Mucosa of descending colon (tissue), 3 donors: ENCODE data around the gene BNC2. TPM values are rescaled to one million over a fixed set of nuclear protein-coding genes. Genes with fewer than 3 reads are reported as not detected.
A peak's percentile ranks its signal among the peaks of the same experiment; 100 is the strongest.

Experiments used
- ATAC-seq: fragments of 200-7000 bp; cut with Tn5 transposase; one replicate; pipeline ENCODE4 v1.9.1; 2020; ENCODE audit warnings: mild to moderate bottlenecking, moderate library complexity
- DNase-seq, 3 donors: peaks; one replicate each; pipeline ENCODE4 v3.0.0-alpha.2; 2020
- H3K36me3 ChIP-seq: fragments of 200-600 bp; one replicate; pipeline ENCODE4 v1.8.0; 2021; ENCODE audit warnings: low read depth, mild to moderate bottlenecking
- H3K4me1 ChIP-seq: fragments of 200-600 bp; one replicate; pipeline ENCODE4 v1.8.0; 2021; ENCODE audit warnings: low read depth, mild to moderate bottlenecking
- H3K4me3 ChIP-seq: fragments of 200-600 bp; one replicate; pipeline ENCODE4 v1.8.0; 2021; ENCODE audit warnings: mild to moderate bottlenecking
- H3K9me3 ChIP-seq: fragments of 200-600 bp; one replicate; pipeline ENCODE4 v1.8.0; 2021; ENCODE audit warnings: mild to moderate bottlenecking
- intact Hi-C, 2 donors: fragments of 100-400 bp; cut with DNase I in 1 of 2; cut with micrococcal nuclease in 1 of 2; formaldehyde crosslinking; loops; one replicate each; pipeline versions ENCODE4 v1.11.0 to v1.11.1; 2022; cut with DNase I, micrococcal nuclease
- total RNA-seq, 3 donors: library from RNA; stranded (reverse); fragmentation: NEBNext Ultra II Directional in 2 of 3; extraction: Animal tissue kit (Norgen Biotek cat#: 25700) in 2 of 3; gene quantifications; one replicate each; pipeline versions ENCODE4 v1.2.1 to v1.2.4, GENCODE V29; 2021 to 2023
- TF ChIP-seq, protein P1 (sequence below): fragments of 200-600 bp; IDR thresholded peaks from one replicate; pipeline ENCODE4 v1.8.0; 2022; ENCODE audit warnings: antibody characterized with exemption, mild to moderate bottlenecking
- donor health status: DM: no; HTN: no; CAD: no; lungs with moderate emphysema.
- donor health status: DM: no; HTN: no; CAD: no.
- donor health status: DM: no; HTN: yes; CAD: no.

Gene BNC2
- total RNA-seq, 3 donors from 2014 or later, result 8.2 to 192 (median 12.0) TPM

DNA sequence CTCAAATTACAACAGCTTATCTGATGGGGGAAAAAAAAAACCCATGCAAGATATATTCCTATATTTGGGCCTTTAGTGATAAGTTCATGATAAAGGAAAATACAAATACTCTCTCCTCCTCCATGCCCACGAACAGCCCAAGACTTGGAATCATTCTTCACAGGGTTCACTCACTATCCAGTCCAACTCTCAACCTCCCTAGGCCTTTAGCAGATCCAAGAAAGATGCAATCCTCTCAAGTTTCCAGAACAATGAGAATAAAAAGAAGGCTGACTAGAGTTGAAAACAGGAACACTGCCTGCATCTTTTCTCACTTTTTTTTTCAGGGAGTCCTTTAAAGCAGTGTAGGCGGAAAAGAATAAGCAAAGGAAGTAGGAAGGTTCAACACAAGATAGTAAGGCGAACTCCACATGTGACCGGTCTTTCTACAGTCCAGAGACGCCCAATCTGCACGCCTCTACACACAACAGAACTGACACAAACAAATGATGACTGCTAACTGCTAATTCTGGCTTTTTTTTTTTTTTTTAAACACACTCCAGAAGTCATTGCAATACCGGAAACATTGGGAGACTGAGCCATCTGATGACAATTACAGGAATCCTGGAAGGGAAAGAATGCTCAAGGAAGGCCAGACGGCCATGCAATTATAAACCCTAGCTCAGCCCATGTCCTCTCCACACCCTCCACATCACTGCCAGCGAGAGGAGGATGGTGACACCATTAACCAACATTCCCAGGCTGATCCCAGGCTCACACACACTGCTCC, 75.4 kb downstream of the BNC2 start:
- H3K36me3 ChIP-seq, result no peaks in the 10 kb centered on the region
- ATAC-seq (peak; percentile 56), DNase-seq (peak in 1 of 3 donors; percentile 20)
- no peaks in the 10 kb centered on the region for H3K9me3 ChIP-seq
- TF ChIP-seq, protein P1, sequence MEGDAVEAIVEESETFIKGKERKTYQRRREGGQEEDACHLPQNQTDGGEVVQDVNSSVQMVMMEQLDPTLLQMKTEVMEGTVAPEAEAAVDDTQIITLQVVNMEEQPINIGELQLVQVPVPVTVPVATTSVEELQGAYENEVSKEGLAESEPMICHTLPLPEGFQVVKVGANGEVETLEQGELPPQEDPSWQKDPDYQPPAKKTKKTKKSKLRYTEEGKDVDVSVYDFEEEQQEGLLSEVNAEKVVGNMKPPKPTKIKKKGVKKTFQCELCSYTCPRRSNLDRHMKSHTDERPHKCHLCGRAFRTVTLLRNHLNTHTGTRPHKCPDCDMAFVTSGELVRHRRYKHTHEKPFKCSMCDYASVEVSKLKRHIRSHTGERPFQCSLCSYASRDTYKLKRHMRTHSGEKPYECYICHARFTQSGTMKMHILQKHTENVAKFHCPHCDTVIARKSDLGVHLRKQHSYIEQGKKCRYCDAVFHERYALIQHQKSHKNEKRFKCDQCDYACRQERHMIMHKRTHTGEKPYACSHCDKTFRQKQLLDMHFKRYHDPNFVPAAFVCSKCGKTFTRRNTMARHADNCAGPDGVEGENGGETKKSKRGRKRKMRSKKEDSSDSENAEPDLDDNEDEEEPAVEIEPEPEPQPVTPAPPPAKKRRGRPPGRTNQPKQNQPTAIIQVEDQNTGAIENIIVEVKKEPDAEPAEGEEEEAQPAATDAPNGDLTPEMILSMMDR, result no peak
- no peaks in the 10 kb centered on the region for H3K4me1 ChIP-seq
- intact Hi-C loops, result no loop called here
- no peak overlapping the region for H3K4me3 ChIP-seq

DNA sequence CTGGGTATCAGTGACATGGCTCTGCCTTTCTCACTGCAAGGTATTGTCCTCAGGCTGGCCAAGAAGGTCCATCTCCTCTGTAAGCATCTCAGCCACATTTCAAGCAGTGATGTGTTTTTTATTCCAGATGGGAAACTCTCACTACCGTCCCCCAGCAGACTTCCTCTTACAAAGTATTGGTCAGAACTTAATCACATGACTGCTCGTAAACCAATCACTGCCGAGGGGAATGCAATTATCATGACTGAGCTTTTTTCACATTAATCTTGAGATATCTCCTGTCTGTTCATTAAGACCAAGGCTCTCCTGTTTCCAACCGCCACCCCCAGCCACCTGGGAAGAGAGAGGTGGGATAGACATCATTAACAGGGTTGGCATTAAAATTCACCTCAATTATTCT, 76.4 kb downstream of the BNC2 start:
- H3K4me3 ChIP-seq, result no peak overlapping the region
- DNase-seq, result no peak
- ATAC-seq, result no peak
- H3K4me1 ChIP-seq, result no peaks in the 10 kb centered on the region
- no peaks in the 10 kb centered on the region for H3K36me3 ChIP-seq
- TF ChIP-seq, protein P1, result no peak
- intact Hi-C loops, result no loop called here
- H3K9me3 ChIP-seq, result no peaks in the 10 kb centered on the region

DNA sequence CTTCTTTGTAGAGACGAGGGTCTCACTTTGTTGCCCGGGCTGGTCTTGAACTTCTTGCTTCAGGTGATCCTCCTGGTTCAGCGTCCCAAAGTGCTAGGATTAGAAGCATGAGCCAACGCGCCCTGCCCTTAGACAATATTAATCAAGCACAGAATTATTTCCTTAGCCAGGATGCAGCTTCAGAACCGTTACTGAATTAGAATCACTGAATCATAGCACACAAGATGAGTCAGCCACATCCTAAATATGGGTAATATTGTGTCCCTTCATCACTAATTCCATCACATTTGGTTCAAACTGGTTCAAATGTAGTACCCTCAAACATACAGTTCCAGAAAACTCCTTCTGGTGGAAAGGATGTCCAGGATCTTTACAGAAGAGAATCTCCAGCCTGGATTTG, 82.7 kb downstream of the BNC2 start:
- ATAC-seq (no peak), DNase-seq (no peak)
- intact Hi-C loops, result no loop called here
- no peaks in the 10 kb centered on the region for H3K4me1 ChIP-seq
- H3K36me3 ChIP-seq, result no peaks in the 10 kb centered on the region
- H3K9me3 ChIP-seq, result no peaks in the 10 kb centered on the region
- H3K4me3 ChIP-seq, result no peak overlapping the region
- TF ChIP-seq, protein P1, result no peak

DNA sequence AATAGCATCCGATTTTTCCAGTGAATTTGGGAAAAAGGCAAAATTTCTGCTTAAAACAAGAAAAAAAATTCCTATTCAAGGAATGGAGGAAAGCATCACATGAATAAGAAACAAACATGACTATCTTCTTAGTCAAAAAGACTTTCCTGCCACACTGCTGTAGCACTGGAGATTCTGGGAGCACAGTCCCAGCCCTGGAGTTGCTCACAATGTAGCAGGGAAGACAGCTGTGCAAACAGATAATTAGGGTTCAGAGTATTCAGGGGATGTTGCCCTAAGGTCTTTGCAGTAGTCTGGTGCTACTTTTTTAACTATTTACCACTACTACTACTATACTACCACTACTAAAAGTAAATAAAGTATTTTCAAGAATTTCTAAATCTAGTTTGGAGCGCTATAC, 86.5 kb downstream of the BNC2 start:
- TF ChIP-seq, protein P1, result no peak

DNA sequence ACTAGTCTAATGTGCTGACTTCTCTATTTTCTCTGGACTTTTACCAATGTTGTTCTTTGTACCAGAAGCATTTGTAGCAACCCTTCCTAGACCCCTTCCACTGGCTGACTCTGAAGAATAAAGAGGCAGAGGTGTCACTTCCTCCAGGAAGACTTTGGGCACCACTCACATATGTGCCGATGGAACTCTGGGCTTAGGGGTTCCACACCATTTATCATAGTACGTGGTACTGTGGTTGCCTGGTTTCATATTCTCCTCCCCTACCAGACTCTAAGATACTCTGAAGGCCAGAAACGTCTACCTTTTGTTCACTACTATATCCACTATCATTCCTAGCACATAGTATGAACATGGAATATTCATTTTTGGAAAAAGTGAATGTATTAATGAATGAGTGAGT, 88.0 kb downstream of the BNC2 start:
- intact Hi-C loops, result no loop called here
- Histone ChIP-seq H3K4me3 (no peak overlapping the region), H3K4me1 (no peaks in the 10 kb centered on the region), H3K36me3 (no peaks in the 10 kb centered on the region), H3K9me3 (no peaks in the 10 kb centered on the region)
- TF ChIP-seq, protein P1, result no peak
- no peak for DNase-seq
- no peak for ATAC-seq

More for the DNA sequence above, 86.5 kb downstream of the BNC2 start:
- ATAC-seq, result no peak
- Histone ChIP-seq H3K9me3 (no peaks in the 10 kb centered on the region), H3K4me1 (no peaks in the 10 kb centered on the region), H3K36me3 (no peaks in the 10 kb centered on the region), H3K4me3 (no peak overlapping the region)
- intact Hi-C loops, result no loop called here
- no peak for DNase-seq
